HG03460 (cell line): ENCODE data around the gene FAM83G.

Experiments used
- ATAC-seq: cut with Tn5 transposase; IDR thresholded peaks from one replicate; pipeline ENCODE4 v1.9.1; 2021; ENCODE audit not compliant: unreplicated experiment

FAM83G gene

DNA sequence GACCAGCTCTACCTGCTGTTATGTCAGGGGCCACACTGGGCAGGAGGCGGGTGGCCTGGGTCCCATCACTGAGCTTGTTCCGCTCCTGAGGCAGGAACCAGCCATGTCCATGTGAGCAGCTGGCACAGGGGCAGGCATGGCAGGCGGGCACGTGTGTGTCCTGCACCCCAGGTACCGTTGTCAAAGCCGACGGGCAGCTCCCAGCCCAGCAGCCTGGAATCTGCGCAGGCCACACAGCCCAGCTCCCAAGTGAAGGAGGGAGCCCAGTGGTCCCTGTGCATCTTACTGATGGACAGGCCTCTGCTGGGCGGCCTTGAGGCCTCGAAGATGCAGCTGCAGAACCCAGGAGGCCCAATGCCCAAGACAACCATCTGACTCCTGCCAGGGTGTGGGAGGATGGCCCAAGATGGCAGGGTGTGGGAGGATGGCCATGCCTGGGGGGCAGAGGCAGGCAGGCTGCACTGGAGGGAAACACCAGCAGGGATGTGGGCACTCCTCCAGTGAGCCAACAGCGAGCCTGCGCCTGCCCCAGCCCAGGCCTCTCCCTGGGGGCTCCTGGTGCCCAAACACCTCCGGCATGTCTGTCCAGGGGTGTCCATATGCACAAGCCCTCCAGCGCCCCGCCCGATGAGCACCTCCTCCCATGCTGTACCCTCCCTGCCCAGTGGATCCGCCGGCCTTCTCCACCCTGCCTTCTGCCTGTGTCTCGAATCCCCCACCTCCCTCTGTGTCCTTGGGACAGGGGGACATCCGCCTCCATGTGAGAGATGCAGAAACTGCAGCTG is 12.8 kb downstream of the FAM83G start:
- no peak for ATAC-seq

DNA sequence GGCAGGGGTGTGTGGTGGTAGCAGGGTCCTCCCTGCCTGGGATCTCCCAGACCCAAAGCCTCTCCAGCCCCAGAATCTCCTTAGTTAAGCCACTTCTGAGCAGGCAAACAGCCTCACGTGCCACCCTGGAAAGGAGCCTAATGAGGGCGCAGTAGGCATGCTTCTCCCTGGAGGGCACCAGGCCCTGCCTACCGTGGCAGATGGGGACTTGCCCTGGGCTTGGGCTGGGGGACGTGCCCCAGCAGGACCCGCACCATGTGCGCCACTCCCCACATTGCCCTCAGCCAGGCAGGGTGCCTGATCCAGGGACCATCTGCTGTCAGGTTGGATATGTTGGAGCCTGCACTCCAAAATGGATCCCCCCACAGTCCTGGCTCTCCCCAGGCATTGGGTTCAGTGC is 14.2 kb downstream of the FAM83G start:
- no peak for ATAC-seq

DNA sequence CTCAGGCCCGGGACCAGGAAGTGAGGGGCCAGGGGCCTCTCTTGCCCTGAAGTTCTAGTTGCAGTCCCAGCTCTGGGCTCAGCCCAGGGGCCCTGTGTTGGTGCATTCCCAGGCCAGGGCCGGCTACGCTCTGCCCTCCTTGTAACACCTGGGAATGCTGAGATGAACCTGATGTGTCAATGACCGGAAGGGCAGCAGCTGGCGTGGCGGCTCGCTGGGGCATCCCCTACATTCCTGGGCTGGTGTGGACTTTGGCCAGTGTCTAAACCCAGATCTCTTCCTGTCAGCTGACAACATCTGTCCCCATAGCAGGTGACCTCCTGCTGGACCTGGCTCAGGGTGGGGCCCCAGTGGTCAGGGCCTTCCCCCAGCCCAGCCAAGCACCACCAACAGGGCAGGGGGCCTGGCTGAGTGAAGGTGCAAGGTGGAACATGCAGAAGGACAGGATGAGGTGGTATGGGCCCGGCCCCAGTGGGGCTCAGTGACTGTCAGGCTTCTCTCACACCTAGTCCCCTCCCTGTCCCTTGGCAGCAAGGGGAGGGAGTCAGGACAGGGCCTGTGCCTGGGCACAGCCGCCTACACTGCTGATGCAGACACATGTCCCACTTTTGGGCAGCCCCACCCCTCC is 15.9 kb downstream of the FAM83G start:
- no peak for ATAC-seq

DNA sequence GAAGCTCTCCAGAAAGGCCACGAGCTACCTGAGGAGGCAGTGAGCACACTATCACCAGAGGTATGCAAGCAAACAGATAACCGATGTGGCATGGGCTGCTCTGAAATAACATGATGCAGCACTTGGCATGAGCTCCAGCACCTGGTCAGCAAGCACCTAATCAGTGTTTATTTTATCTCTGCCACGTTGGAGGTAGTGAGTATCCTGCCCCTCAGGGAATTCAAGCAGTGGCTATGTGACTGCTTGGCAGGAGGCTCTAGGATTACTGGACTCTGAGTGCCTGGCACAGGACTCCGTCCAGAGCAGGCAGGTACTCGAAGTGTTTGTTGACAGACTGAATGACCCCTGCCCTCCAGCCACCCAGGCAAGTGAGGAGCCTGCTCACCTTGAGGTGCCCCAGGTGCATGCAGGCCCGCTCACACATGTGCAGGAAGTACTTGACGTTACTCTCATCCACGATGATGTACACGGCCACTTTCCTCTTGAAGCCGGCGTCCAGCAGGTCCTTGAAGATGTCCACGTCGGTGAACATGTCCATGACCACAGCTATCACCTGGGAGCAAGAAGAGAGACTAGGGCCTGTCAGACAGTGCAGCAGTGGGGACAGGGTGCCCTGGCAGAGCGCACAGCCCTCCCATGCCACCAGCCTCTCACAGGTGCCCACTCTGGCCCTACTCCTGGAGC is 16.6 kb downstream of the FAM83G start:
- no peak for ATAC-seq

DNA sequence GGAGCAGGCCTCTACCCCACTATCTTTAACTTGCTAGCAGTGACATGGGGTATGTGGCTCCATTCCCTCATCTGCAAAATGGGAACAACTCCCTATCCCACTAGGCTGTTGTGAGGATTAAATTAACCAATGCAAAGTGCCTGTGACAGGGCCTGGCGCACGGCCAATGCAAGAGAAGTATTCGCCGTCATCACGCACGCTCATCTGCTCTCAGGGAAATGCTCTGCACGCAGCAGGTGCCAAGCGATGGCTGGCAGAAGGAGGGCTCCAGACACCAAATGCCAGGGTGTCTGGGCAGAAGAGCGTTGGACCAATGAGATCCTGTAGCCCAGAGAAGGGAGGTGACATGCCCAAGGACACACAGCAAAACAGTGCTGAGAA is 17.3 kb downstream of the FAM83G start:
- no peak for ATAC-seq

DNA sequence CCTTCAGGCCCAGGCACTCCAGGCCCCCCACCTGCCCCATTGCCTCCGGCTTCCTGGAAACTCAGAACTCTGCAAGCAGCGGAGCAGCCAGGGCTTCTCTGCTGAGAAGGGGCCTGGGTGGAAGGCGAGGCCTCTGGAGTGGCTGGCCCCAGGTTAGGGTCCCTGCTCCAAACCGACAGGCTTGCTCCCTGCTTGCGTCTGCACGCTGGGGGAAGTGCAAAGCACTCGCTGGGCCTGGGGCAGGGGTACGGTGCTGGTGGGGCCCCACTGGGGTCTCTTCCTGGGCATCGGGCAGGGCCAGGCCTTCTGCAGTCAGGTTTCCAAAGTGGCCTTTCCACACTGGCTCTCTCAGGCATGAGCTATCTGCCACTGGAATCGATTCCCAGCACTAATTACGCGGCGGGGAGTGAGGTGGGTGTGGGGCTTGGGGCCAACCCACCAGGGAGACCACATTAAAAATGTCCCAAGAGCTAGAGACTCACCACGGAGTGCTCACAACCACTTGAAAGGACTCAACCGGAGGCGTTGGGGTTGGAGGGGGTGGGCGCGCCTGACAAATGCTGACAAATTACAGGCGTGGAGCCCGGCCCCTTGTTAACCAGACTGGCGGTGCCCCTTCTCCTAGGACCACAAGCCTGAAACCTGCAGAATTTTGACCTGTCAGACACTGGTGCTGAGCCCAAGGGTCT is 17.9 kb downstream of the FAM83G start:
- no peak for ATAC-seq

DNA sequence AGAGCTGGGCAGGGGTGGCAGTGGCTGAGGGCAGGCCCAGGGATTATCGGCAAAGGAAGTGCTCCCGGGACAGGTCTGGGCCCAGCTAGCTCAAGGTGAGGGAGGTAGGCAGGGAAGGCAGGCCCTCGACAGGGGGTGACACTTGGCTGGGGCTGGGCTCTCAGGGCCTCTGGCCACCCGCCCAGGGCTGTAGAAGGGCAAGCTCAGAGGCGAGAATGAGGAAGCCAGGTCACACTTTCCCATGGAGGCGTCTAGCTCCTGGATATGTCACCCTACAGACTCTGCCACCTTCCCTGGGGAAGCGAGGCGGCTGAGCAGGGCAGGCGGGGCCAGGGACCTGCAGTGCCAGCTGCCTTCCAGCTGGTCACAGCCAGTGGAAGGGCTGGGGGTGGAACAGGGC is 19.1 kb downstream of the FAM83G start:
- no peak for ATAC-seq

DNA sequence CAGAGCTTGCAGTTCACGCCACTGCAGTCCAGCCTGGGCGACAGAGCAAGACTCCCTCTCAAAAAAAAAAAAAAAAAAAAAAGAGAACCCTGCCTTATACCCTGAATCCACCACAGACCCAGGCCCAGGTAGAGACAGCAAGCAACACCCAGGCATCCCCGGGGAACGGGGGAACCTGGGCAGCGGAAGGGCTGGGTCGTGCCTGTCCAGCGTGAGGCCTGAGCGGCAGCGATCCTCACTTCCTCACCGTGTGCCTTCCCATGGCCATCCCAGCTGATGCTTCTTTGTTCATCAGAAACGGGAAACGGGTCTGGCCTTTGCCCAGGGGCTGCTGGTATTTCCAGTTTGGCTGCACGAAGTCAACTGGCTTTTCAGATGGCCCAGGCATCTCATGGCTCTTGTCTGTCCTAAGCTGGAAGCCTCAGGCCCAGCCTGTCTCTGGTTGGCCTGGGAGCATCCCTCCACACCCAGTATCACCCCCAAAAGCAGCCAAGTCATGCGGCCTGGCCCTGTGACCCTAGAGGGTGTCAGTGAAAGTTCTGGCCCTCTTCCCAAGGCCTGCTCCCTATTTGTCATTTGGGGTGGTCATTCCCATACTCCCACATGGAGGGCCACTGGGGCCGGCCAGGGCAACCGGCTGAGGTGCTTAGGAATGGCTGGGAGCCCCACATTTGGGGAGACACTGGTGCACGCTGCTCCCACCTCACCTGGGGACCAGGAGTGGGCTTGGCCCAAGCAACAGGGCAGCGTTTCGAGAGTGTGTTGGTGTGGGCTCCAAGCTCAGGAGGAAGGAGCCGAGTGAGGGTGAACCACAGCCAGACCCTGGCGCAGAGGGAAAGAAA is 20.1 kb downstream of the FAM83G start:
- ATAC-seq, result no peak

DNA sequence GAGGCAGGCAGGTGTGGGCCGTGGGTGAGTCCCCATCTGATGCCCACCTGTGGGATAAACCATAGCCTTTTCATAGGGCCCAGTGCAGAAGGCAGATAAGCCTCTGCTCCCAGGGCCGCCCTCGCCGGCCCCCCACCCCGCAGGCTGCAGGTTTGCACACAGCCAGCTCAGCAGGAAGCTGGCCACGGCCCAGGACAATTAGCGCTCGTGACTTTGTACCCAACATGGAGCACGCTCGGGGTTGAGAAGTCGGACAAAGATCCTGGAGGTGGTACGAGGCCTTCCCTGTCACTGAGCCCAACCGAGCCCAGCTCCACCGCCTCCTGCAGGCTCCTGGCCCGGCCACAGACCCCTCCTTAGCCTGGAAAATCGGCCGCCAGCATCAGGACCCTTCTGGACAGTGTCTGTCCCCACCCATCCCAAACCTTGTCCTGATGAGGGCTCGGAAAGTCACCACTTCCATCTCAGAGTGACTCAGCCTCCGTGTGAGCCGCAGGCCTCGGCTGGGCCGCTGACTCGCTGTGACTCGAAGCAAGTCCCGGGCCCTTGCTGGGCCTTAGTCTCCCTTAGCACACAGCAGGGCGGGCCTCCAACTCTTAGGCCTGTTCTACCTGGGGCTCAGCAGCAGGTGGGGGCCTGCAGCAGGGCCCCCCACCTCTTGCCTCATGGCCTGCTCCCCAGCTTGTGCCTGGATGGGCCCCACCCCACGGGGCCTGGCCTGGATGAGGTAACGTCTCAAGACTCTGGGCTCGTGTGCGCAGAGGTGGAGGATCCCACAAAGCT is 22.7 kb downstream of the FAM83G start:
- ATAC-seq, result no peak

DNA sequence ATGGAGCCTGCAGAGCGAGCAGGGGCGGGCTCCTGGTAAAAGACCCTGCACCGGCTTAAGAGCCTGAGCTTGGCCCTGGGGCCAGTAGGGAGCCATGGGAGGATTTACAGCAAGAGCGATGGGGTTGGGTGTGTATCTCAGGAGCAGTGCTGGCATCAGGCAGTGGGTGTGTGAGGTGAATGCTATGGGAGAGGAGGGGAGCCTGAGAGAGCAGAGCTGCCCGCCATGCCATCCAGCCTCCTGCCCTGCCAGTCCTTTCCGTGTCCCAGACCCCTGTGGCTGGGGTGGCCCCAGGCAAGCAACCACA is 23.3 kb downstream of the FAM83G start:
- no peak for ATAC-seq

DNA sequence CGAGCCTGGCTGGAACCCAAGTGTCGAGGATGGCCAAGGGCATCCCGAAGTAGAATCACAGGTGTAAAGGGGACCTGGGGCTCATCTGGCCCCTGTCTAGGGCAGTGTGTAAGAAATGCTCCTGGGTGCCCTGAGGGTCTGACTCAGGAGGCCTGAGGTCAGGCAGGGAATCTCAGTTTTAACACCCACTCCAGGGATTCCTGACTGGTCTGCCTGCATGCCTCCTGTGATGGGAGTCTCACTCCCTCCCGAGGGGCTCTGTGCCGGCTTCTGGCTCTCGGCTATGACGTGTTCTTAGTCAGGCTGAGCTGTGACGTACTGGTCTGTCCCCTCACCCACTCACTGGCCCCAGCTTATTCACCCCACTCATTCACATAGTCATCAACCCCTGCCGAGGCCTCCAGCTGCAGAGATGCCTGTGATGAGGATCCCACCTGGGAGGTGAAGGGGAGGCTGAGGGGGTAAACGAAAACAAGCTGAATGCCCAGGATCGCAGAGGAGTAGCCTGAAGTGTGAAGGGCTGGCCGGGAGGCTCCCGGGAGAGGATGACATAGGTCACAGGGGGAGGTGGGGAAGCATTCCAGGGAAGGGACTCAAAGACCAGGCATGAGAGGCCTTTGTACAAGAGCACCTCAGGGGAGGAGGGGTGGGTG is 23.8 kb downstream of the FAM83G start:
- no peak for ATAC-seq

DNA sequence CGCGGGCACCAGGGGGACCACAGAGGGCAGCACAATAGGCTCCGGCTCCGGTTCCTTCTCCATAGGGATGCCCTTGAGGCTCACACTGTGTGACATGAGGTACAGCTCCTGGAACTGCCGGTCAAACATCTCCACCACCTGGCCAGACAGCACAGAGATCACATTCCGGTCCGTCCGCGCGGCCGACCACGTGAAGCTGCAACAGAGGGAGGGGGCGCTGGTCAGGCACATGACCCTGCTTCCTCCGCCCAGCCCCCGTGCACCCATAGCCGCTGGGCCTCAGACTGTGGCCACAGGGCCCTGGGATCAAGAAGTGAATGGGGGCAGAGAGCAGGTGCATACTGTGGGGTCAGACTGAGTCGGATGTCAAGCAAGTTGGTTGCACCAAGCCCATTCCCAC is 25.9 kb downstream of the FAM83G start:
- no peak for ATAC-seq

DNA sequence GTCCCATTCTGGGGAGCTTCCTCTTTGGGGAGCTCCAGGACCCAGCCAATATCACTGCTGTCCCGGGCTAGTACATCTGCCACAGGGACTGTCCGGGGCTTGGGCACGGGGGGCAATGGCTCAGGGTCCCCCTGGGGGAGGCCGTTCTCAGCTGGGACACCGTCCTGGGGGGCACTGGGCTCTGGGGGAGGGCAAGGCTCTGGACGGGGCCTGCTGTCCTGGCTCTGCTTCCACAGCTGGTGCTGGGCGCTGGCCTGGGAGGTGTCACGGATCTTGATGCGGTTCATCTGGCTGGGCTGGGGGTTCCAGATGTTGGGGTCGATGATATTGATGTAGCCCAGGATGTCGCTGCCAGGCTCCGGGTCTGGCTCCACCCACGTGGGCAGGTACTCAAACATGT is 26.5 kb downstream of the FAM83G start:
- no peak for ATAC-seq

DNA sequence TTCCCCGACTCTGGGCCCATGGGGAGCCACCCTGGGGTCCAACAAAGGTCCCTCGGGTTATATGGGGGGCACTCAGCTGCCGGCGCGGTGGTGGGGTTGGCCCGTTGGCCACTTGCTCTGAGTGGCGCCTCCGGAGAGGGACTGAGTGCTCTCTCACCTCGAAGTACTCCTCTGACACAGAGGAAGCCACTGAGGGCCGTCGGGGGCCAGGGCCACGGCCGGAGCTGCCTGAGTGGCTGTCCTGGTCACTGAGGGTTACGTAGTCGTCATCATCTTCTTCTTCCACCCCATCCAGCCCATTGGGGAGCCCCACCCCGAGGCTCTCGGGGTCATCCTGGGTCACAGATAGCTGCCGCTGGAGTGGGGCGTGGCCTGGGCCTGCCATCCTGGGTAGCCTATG is 26.9 kb downstream of the FAM83G start:
- ATAC-seq, result no peak

DNA sequence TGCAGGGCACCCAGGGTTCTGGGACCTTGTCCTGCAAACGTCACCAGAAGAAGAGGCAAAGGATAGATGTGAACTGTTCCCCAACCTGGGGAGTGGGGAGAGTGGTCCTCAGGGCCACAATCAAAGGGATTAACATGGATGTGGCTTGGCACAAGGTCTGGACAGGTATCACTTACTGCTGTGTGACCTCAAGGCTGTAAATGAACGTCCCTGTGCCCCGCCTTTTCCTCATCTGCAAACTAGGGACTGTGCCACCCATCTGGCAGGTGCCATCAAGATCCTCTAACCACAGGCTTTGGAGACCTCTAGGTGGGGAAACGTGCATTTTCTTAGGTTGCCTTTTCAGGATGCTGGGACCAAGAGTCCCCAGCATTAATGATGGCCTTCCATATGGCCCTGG is 27.5 kb downstream of the FAM83G start:
- no peak for ATAC-seq

DNA sequence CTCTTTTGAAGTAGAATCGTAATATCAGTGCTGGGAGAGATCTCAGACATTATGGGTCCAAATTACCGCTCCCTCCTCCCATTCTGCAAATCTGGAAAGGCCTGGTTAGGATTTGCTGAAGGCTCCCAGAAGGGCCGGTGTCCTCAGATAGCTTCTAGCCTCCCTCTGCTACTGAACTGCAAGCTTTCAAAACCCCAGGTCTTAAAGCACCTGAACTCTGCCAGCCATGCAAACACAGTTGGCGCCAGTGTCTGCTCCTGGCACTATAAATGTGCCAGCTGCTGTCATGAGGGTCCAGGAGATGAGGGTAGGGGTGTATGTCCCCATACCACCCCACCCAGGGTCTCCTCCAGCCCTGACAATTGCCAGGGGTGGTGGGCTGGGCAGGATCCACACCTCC is 28.4 kb downstream of the FAM83G start:
- no peak for ATAC-seq

DNA sequence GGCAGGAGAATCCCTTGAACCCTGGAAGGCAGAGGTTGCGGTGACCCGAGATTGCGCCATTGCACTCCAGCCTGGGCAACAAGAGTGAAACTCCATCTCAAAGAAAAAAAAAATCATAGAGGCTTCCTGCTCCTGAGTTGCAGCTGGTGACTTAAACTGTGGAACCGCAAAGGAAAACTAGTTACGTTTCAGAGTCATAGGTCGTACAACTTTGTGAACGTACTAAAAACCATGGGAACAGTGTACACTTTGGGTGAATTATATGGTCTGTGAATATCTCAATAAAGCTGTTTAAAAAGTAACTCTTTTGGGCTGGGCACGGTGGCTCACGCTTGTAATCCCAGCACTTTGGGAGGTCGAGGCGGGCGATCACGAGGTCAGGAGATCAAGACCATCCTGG is 29.0 kb downstream of the FAM83G start:
- no peak for ATAC-seq

DNA sequence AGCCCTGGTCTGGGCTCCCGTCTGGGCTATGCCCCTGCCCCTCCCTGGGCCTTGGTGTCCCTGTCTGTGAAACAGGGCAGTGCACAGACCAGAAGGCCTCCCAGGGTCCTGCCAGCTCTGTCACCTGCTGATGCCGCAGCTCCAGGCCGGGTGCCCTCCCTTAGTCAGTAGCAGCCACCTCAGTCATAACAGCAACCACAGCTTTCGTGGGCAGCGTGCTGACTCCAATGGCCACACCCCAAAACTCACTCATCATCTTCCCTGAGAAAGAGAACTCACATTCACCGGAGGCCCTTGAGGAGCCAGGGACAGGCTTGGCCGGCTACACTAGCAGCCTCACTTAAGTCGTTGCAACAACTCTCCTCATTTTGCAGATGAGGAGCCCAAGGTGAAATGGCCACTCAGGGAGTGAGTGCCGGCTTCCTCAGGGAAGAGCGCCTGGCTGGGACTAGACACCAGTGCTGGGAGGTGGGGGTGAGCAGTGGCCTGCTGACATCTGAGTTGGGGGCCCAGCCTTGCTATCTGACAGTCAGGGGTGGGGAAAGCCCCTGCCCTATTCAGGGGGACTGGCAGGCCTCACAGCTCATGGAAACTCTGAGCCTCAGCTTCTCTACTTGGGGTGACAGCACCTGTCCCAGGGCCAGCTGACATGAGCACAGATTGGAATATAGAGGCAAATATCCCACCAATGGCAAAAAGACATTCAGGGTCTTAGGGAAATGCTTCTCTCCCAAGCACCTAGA is 30.0 kb downstream of the FAM83G start:
- no peak for ATAC-seq

DNA sequence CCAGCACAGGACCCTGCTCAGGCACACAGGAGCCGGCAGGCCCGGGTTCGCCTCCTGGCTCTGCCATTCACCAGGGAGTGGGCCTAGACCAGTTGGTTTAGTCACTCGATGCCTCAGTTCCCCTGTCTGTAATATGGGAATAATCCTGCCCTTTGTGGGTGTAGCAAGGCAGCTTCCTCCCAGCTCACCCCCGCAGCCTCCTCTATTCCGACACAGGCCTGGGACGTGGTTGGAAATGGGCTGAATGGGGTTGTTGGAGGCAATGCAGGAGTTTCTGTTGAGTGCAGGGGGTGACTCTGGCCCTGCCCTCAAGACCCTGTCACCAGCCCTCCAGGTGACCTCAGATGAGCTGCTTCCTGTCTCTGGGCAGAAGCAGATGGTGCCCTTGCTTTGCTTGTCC is 32.8 kb downstream of the FAM83G start:
- no peak for ATAC-seq
